Measurements from ENCODE around the gene LEMD3.

- TF ChIP-seq EZH2phosphoT487 (IDR thresholded peaks at IDR 0.05; ENCODE audit: insufficient read depth, low read depth) = no peak
- no peak for TF ChIP-seq EZH2 (IDR thresholded peaks at IDR 0.05; ENCODE audit: insufficient read depth, poor library complexity, severe bottlenecking)
Observed at GRCh38 chr12:65168681-65169319, 583 bp upstream of the LEMD3 start.
